ENCODE data around the gene RFX2.
"Not testable (repeated sequence)": the region's sequence is repeated elsewhere in the genome, so short reads cannot be mapped to it uniquely, and the experiment has no call there.

Gene RFX2

DNA sequence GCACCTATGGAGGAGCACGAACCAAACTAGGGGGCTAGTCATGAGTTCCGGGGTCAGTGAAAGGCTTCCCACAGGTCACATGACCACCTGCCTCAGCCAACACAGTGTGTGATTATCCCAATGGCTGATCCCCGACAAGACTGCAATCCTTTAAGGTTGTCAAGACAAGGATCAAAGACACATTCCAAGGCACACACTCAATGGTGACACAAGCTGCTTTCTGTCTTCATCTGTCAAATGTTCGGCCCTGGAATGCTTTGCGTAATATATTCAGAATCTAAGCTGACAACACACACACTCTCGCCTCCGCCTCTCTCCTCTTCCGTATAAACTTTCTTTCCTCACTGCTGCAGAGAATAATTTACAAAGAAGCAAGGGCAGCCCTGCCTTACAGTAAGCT, 144.1 kb downstream of the RFX2 start:
- TF ChIP-seq, protein P1, sequence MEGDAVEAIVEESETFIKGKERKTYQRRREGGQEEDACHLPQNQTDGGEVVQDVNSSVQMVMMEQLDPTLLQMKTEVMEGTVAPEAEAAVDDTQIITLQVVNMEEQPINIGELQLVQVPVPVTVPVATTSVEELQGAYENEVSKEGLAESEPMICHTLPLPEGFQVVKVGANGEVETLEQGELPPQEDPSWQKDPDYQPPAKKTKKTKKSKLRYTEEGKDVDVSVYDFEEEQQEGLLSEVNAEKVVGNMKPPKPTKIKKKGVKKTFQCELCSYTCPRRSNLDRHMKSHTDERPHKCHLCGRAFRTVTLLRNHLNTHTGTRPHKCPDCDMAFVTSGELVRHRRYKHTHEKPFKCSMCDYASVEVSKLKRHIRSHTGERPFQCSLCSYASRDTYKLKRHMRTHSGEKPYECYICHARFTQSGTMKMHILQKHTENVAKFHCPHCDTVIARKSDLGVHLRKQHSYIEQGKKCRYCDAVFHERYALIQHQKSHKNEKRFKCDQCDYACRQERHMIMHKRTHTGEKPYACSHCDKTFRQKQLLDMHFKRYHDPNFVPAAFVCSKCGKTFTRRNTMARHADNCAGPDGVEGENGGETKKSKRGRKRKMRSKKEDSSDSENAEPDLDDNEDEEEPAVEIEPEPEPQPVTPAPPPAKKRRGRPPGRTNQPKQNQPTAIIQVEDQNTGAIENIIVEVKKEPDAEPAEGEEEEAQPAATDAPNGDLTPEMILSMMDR (IDR thresholded peaks at IDR 0.05; ENCODE audit: low read length, missing control alignments), result no peak
- peak; percentile 92 for DNase-seq (ENCODE audit: low read depth)
- no peak overlapping the region for H3K4me3 ChIP-seq (replicated peaks; ENCODE audit: low read depth, low read length)

DNA sequence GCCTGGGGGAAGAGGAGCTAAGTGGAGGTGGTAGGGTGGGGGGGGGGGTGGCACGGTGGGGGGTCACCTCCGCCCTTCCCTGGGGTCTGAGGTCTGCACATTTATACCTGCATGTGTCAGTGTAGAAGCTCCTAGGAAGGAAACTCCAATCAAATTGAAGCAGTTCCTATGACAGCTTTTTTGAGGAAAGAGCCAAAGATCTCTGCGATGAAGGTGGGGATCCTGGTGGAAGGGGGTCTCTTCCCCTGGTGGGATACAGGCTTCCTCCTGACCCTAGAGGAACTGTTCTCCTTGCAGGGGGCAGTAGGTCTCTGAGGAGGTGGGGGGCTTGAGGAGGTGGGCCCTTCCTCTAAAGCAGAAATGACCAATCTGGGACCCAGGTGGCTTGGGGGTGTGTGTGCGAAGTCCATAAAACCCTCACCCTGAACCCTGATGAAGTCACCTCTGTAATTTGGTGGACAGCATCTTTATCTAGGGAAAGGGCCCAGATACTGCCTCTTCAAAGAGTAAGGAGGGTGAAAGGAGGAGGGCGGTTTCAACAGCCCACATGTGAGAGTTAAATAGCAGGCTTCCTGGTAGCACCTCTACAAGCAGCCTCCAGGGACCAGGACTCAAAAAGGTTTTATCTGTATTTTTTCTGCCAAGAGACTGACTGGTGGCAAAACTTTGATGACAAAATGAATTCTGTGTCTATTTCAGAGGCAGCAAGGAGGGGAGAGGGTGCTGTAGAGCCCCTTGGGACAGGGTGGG, 145.3 kb downstream of the RFX2 start:
- TF ChIP-seq, protein P1 (IDR thresholded peaks at IDR 0.05; ENCODE audit: low read length, missing control alignments), result no peak
- no peak overlapping the region for H3K4me3 ChIP-seq (replicated peaks; ENCODE audit: low read depth, low read length)
- no peak for DNase-seq (ENCODE audit: low read depth)

DNA sequence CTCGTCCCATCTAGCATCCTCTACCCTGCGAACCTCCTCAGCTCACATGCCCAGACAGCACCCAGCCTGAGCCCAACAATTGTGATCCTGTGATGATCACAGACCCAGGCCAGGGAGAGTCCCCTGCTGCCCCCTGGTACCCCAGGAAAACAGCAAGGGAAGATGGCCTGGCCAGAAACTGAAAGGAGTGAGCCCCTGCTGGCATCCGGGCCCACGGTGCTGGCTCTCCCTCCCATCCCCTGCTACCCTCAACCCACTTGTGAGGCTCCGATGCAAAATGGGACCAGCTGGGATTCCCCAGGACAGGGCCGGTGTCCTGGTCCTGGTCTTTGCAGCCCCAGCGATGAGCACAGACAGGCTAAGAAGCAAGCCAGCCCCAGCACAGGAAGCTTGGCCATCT, 146.4 kb downstream of the RFX2 start:
- TF ChIP-seq, protein P1 (IDR thresholded peaks at IDR 0.05; ENCODE audit: low read length, missing control alignments), result no peak
- DNase-seq (ENCODE audit: low read depth), result no peak
- no peak overlapping the region for H3K4me3 ChIP-seq (replicated peaks; ENCODE audit: low read depth, low read length)

DNA sequence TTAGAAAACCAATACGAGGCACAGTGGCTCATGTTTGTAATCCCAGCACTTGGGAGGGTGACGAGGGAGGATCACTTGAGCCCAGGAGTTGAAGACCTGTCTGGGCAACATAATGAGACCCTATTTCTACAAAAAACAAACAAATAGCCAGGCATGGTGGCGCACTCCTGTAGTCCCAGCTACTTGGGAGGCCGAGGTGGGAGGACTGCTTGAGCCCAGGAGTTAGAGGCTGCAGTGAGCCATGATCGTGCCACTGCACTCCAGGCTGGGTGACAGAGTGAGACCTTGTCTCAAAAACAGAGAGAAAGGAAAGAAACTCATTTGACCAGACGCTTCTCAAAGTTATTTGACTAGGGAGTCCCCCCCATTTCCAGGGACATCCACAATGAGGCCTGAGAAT, 147.0 kb downstream of the RFX2 start:
- H3K4me3 ChIP-seq (replicated peaks; ENCODE audit: low read depth, low read length); DNase-seq (ENCODE audit: low read depth): not testable (repeated sequence)

DNA sequence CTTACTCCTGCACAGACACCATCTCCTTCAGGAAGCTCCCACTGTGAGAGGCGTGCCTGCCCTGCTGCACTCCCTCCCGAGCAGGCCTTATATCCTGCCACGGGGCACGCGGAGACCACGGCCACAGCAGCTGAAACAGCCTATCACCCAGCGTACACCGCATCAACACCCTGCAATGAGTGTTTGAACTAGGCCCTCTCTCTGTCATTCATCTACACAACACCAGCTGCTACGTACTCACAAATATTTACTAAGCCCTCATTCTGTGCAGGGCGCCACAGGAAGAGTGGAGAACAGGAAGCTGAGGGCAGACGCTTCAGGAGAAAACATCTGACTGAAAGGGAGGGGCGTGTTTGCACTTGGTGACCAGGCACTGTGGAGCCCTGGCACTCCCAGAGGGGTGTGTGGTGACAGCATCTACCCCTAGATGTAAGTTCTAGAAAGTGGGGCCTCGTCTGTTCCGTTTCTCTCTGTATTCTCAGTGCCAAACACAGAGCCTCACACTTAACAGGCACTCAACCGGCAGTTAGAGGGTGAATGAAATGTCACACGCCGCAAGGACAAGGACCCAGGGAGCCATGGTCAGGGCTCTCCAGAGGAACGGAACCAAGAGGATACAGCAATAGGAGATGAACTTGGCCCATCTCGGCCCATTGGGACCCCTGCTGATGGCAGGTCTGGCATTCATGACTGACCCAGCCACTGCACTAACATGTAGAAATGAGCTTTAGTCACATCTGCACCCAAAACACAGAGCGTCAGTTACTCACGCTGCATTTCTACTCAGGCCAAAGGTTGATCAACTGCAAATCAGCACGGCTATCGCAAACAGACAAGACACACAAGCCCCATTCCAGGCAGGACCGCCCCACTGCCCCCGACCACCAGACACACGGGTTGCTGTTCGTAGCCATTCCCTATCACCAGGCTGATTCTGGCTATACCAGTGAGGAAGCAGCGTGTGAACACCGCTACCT, 148.0 kb downstream of the RFX2 start:
- H3K4me3 ChIP-seq (replicated peaks; ENCODE audit: low read depth, low read length), result no peak overlapping the region
- TF ChIP-seq, protein P1 (IDR thresholded peaks at IDR 0.05; ENCODE audit: low read length, missing control alignments), result no peak
- peak; percentile 58 for DNase-seq (ENCODE audit: low read depth)

DNA sequence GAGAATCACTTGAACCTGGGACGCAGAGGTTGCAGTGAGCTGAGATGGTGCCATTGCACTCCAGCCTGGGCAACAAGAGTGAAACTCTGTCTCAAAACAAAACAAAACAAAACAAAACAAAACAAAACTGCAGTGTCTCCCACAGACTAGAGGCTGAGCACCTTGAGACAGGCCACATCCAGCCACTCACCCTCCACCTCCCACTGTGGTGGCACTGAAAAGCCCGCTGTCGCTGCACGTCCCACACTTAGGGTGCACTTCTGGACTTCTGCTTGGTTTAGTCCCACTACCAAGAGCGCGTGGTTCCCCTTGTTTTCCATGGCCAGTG, 148.7 kb downstream of the RFX2 start:
- not testable (repeated sequence) for H3K4me3 ChIP-seq (replicated peaks; ENCODE audit: low read depth, low read length); DNase-seq (ENCODE audit: low read depth)

DNA sequence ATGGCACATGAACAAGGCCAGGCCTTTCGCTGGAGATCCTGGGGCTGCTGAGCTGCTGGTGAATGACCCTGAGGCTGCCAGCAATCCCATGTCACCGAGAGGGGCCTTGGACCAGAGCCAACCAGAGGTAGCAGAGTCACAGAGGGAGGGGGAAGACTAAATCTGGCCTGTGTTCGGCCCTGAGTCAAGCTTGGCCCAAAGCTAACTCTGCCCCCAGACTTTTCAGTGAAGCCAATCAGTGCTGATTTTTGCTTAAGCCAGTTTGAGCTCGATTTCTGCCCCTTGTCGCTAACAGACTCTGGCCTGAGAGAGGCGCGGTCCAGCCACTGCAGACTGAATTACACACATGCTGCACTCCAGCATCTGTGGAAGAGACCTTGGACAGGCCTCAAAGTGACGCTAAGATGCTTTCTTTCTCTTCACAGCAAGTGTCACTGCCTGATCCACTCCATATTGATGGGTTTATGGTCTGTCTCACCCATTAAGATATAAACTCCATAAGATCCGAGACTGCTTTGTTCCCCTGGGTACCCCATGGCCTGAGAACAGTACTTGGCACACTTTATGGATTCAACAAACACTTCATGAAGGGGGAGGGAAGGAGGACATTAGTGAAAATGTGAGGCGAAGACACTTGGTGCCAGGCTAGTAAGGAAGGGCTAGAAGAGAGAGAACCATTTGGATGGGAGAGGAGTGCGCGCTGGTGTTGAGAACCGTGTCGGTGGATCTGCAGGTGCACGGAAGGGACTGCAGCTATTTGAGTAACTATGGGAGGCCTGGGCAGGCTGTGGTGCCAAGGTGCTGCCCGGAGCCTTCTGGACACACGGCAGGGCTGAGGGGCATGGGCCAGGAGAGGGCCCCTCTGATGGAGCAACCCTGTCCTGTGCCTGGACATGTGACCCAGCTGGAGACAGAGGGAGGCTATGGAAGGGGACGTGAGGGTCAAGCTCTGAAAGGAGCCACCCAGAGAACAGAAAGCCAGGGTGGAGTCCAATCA, 150.0 kb downstream of the RFX2 start:
- DNase-seq (ENCODE audit: low read depth), result no peak
- TF ChIP-seq, protein P1 (IDR thresholded peaks at IDR 0.05; ENCODE audit: low read length, missing control alignments), result no peak
- no peak overlapping the region for H3K4me3 ChIP-seq (replicated peaks; ENCODE audit: low read depth, low read length)
